NCI-H226 (cell line): ENCODE data around the gene TENM3.

Source experiments
- DNase-seq: peaks from one replicate; pipeline ENCODE4 v3.0.0-alpha.2; 2015

Gene TENM3

DNA sequence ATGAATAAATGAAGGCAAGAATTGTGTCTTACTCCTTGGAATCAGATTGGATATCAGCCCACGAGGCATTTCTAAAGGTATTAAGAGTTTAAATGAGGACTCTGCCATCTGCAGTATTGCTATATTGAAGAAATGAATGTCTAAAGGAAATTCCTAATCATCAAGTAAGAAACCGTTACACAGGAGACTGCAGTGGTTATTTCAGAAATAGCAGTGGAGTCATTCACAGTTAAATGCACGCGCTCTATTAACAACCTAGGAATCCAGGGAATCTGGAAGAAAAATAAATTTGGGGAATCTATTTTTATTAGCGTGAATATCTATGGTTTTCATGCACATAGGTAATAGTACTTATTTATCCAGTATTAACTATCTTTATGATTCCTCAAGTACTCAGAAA lies 334.2 kb downstream of the TENM3 start:
- no peak for DNase-seq

DNA sequence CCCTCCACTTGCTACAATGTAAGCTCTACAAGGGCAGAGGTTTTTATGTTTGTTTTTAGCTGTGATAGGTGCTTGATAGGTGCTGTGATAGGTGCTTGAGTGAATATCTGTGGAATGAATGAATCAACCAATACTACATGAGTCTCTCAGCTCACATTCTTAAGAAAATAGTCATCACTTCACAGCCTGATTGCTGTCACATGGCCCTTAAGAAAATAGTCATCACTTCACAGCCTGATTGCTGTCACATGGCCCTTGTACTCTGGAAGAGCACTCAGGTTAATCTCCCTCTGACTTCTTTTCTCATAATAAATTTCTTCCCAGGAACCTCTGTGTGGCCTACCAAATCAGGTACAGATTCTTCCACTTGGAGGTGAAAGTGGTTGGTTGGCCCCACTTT lies 335.2 kb downstream of the TENM3 start:
- peak; percentile 74 for DNase-seq

DNA sequence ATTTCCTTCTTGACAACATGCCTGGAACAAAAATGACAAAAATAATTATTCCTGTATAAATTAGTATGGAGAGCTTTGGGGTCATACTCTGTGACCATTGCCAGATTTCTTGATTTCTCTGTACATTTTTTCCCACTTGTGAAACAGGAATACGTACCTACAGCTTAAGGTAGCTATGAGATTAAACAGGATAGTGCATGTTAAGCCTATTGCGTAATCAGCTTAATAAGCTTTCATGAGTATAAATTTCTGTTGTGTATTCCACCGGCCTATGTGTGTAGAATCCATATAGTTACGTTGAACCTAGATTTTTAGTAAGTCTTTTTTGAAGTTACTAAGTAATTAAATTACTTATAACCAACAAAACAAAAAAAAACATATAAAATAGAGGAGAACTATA lies 339.0 kb downstream of the TENM3 start:
- no peak for DNase-seq

DNA sequence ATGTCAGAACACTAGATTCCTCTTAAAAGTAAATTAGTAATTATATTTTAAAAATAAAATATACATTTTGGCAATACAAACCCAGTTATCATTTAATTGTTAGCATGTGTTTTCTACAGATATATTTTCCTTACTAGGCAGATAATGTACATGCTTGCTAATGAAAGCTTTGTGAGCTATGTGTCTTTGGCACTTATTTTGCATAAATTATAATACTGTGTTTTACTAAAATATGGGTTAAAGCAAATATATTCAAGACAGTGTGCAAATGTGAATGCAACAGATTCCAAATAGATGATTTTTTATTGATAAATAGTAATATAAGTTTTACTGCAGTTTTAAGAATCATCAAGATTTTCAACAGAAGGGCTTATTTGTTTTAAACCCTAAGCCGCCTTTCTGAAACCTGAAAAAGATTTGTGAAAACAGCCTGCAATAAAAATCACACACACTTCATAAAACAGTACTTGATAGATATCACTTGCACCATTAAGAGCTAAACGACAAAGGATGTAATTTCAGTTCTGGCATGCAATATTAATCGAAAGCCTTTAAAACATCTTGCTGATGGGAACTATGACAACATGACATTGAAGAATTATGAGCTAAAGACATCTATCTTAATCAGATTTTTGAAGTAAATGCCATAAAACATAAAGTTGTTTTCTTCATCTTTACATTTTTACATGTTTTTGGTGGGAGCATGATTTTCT lies 340.7 kb downstream of the TENM3 start:
- DNase-seq: no peak

DNA sequence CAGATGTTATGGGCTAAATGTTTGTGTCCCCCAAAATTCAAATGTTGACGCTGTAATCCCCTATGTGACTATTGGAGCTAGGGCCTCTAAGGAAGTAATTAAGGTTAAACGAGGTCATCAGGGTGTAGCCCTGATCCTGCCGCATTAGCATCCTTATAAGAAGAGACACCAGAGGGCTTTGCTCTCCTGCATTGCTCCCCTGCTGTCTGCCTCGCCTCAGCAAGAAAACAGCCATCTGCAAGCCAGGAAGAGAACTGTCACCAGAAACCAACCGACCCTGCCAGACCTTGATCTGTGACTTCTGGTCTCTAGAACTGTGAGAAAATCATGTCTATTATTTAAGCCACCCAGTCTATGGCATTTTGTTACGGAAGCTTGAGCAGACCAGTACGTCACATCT lies 342.1 kb downstream of the TENM3 start:
- no peak for DNase-seq

DNA sequence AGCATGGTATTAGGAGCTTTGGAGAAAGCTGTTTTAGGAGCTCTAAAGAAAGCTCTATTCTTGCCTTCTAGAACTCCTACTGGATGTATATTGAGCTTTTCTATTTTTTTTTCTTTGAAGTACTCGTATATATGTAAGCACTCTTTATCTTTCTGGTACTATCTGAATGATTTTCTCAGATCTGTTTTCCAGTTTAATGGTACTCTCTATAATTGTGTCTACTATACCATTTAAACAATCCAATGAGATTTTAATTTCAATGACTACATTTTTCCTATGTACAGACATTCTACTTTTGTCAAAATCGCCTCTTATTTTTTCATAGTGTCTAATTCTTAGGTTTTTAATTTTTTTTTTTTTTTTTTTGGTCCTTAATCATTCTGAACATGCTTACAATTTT lies 345.9 kb downstream of the TENM3 start:
- no peak for DNase-seq

DNA sequence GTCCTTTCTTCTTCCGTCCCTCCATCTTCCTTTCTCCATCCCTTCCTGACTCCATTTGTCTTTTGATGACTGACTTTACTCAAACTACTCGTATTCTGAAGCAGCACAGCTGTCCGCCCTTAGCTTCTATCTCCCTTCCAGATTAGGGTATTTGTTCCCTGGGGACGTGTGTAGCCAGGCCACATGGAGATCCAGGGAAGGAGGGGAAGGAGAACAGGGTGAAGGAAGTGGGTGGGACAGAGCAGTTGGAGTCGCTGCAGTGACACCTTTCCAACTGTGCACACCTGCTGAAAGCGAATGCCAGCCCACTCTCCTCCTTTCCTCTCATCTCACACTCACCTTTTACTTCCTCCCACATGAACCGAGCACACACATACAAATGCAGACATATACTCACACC lies 350.2 kb downstream of the TENM3 start:
- no peak for DNase-seq

DNA sequence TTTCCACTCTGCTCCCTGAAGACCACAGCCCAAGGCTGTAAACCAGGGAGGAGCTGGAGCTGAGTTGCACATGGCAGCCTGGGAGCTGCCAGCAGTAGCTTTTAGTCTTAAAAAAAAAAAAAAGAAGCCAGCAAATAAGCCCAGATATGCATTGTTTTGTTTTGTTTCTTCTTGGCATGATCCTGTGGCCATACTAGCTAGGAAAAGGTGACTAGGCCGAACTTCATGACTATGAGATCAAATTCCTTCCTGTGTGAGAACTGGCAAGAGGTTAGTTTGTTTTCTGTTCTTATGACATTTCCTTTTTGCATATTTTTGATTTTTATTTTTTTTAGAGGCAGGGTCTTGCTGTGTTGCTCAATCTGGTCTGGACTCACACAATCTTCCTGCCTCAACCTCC lies 350.7 kb downstream of the TENM3 start:
- DNase-seq: no peak

DNA sequence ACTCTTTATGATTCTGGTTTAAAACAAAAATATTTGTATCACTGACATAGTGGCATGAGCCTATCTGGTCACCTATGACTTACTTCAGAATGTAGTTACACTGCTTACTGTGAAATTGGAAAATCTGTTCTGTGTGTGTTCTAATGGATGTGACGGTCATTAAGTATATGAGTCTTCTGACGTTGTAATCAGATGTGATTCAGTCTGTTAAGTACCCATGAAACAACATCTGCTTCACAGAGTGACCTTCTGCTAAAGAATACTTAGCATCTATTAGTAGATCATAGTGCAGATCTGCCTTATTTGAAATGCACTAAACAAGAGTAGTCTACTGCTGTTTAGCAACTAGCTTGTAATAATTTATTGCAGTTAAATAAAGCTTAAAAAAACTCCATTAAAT lies 356.9 kb downstream of the TENM3 start:
- no peak for DNase-seq

DNA sequence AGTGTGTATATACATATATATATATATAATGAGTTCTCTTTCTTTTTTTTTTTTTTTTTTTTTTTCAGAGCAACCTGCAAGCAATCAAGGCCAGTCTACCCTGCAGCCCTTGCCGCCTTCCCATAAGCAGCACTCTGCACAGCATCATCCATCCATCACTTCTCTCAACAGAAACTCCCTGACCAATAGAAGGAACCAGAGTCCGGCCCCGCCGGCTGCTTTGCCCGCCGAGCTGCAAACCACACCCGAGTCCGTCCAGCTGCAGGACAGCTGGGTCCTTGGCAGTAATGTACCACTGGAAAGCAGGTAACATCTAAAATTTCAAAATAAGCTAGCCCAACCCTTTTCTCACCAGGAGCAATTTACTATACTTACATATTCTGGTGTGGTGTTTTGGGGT lies 357.7 kb downstream of the TENM3 start:
- DNase-seq: no peak

DNA sequence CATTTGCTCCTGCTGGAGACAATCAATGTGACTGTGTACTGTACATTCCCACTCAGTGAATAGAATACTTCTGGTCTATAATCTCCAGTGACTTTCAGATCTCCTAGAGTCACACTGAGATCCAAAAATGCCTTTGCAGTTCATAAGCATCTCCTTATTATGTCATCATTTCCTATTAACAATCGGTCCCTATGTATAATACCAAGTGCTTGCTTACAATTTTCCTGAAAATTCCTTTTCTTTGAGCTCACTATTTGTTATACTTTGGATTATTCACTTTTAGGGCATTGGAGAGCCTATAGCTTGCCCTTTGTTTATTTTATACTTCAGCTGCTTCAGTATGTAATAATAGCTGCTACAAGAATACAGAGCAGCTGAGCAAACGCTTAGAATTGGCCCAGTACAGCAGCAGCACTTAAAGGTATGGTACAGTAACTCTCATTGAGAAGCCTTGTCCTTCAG lies 361.0 kb downstream of the TENM3 start:
- peak; percentile 48 for DNase-seq

DNA sequence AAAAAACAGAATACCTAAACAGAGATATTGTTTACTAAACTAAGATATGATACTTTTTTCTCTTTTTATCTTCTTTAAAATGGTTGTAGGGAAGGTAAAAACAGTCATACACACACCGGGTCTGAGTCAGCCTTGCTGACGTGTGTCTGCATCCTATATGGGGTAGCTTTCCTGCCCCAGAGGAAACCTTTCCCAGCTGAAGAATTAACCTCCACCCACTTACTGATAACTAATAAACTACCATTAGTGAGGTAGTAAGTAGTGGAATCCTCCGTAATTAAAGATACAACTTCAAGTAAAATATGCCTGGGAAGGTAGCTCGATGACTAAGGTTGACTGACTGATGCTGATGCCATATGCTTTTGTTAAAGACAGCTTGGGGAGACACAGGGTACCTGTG lies 361.8 kb downstream of the TENM3 start:
- DNase-seq: peak; percentile 77

DNA sequence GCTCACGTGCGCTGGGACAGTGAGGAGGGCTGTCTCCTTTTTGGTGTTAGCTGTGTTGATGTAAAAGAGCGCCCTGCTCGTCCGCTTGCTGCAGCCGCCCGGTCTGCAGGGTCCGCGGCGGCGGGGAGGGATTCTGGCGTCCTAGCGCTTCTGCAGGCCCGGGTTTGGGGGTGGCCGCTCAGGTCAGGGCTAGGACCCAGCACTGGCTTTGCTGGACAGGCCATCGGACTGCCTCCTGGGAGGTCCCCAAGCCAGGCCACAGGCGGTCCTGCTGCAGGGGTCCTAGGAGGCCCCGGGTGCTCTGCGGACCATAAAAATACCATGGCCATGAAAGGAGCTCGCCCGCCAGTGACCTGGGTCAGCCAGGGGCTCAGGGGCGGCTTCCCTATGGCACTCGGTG lies 365.3 kb downstream of the TENM3 start:
- DNase-seq: no peak

DNA sequence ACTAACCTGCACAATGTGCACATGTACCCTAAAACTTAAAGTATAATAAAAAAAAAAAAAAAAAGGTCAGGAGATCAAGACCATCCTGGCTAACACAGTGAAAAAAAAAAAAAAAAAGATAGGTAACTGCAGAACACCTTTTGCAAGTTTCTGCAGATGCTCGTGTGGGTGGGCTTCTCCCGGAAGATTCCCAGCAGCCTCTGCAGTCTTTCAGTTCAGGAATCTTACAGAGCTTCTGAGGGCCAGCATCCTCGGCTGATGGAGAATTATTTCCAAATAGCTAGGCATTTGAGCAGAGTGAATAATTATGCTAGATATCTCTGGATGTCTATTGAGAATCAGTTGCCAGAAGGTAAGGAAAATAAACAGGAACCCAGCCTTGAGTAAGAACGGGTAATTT lies 373.3 kb downstream of the TENM3 start:
- no peak for DNase-seq

DNA sequence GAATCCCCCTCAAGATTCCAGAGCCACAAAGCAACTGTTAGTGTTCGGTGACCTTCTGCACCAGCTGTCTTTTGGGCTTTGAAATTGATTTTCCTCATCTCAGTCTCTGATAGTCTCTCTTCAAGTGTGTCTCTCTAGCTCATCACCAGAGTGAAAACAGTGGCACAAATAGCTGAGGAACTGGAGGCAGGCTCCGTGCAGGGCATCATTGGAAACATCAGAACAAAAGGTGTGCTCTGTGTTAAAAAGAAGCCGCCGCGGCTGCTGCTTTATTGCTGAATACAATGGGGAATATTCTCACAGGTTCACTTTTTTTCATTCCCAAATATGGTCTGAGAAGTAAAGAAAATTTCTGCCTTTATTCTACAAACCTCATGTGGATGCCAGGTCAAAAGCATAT lies 376.5 kb downstream of the TENM3 start:
- no peak for DNase-seq

DNA sequence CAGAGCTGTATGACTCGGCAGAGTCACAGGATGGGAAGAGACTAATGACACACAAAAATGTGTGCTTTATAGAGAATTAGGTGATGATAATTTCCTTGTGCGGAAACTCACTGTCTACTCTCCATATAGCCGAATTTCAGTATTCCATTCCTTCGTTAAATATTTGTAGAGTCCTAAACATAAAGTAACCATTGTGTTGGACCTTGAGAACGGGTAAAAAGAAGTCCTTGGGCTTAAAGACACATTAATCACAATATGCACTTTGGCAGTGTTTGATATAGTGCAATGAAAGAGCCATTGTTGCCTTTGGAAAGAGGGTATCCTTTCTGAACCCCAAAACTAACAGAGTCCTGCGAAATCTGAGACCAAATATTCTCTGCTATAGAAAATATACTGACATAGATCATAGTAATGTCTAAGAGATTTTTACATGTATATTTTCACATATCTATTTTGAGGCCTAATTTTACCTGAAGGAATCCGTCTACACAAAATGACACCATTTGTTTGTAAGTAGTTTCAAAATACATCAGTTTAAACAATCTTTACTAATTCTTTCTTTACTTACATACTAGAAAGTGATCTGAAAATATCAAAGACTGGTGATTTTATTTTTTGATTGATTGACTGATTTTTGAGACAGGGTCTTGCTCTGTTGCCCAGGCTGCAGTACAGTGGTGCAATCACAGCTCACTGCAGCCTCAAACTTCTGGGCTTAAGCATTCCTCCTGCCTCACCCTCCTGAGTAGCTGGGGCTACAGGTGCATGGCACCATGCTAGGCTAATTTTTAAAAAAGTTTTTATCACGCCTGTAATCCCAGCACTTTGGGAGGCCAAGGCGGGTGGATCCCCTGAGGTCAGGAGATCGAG lies 377.1 kb downstream of the TENM3 start:
- DNase-seq: no peak

DNA sequence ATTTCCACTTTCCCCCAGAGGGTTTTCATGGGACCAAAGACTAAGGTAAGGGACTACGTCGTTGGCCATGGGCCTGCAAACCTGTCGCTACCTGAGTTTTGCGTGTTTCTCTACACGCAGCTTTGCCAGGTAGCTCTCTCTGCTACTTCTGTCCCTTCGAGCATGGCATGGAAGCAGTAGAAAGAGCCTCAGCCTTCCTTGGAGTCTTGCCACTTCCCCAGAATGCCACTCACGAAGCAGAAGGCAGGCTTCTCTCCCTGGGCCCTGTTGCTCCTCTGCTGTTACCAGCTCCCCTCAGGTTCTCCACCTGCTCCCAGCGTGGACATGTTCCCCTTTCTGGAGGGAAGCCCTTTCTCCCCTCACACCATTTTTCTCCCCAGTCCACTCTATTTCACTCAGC lies 381.1 kb downstream of the TENM3 start:
- no peak for DNase-seq

DNA sequence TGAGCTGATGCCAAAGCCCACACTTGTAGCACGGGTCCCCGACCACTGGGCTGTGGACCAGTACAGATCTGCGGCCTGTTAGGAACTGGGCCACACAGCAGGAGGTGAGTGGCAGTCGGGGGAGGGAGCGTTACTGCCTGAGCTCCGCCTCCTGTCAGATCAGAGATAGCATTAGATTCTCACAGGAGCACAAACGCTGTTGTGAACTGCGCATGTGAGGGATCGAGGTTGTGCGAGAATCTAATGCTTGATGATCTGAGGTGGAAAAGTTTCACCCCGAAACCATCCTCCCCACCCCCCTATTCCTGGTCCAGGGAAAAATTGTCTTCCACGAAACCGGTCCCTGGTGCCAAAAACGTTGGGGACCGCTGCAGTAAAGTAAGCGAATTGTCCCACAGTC lies 382.0 kb downstream of the TENM3 start:
- no peak for DNase-seq

DNA sequence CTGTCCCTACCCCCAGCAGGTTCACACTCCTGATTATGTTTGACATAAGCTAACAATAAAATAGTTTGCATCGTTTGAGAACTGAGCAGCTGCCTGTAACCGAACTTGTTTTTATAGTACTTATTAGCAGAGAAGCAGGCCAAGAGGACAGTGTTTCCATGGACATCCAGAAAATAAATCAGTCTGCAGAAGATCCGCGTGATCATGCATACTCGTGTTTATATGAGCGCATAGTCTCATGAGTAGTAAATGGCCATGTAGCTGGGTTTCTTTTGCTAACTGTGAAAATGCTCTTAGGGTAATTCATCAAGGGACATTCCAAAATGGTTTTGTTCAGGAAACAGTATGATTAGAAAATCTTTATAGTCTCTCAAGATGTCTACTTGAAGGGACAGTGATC lies 384.8 kb downstream of the TENM3 start:
- no peak for DNase-seq

DNA sequence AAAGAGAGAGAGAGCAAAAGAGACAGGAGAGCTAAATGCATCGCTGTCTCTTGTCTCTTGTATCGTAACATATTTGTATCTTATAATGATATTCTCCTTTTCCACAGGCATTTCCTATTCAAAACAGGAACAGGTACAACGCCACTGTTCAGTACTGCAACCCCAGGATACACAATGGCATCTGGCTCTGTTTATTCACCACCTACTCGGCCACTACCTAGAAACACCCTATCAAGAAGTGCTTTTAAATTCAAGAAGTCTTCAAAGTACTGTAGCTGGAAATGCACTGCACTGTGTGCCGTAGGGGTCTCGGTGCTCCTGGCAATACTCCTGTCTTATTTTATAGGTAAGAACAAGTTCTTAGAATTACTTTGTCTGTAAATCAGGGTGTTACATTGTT lies 385.3 kb downstream of the TENM3 start:
- no peak for DNase-seq

DNA sequence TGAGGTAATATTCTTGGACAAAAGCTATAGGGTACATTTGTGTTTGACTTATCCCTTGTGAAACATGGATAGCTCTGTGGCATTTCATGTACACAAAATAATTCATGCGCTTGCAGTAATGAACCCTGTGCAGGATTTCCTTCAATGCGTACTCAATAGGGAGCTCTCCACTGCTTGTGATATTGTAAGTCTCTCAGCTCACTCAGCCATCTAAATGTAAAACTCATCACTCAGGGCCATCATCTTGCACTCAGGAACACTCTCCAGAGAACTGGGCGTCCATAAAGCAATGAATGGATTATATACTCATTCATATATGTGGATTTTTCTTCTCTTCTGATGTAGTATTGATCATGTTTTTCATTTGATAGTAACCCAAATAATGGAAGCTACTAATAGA lies 385.9 kb downstream of the TENM3 start:
- DNase-seq: no peak

DNA sequence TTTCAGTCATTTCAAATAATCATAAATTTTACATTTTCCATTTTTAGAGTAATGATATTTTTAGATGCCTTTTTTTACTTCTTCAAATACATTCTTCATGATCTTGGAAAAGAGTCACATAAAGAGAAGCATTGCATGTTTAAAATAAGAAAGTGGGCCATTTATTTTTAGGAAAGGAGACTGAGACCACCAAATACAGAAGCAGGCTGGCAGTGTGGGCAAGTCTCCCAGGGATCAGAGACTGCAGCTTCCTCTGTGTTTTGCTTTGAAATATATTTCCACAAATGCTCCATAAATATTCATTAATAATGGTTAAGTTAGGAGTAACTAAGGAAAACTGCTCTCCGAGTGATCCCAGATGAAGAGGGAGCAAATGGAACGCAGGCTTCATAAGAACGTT lies 397.3 kb downstream of the TENM3 start:
- no peak for DNase-seq

DNA sequence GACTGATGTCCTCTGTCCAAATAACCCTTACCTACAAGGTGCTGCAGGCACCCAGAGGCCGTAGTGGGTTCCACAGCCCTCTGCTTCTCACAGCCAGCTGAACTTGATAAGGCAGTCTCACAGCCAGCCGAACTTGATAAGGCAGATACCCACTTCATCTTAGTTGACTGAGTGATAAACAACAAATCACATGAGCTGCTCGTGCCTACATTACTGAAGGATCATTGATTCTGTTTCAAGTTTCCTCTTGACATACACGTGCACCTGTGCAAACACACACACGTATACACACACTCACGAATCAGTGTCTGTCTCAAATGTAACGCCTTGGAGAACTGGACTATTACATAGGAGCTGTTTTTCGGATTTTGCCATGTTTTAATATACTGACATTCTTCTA lies 397.7 kb downstream of the TENM3 start:
- no peak for DNase-seq

DNA sequence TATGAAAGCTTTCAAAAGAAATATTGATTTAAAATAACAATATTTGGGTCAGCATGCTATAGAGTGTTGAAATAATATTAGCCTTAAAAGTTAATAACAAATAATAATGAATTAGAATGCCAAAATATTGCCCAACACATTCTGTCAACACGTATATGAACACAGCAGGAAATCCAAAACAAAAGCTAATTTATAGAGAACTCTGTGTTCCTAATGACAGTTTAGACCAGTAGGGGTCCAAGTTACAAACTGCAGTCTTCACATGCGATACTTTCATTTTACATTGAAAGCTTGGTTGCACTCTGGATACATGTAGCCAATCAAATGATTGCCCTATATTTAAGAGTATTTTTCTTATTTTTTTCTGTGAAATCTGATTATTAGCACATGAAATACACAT lies 399.6 kb downstream of the TENM3 start:
- no peak for DNase-seq
